Measurements from ENCODE around the gene C6orf136.

Gene C6orf136, protein sequence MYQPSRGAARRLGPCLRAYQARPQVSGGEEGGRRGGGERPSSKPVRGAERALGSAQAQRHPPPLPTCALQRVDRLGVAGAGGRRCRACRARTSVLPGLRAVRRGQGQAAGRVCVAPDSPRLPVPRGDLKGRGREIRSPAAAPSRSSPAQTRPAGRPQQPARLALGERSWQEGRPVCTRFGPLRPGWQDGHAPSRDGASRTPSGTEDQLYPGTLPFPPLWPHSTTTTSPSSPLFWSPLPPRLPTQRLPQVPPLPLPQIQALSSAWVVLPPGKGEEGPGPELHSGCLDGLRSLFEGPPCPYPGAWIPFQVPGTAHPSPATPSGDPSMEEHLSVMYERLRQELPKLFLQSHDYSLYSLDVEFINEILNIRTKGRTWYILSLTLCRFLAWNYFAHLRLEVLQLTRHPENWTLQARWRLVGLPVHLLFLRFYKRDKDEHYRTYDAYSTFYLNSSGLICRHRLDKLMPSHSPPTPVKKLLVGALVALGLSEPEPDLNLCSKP

DNA sequence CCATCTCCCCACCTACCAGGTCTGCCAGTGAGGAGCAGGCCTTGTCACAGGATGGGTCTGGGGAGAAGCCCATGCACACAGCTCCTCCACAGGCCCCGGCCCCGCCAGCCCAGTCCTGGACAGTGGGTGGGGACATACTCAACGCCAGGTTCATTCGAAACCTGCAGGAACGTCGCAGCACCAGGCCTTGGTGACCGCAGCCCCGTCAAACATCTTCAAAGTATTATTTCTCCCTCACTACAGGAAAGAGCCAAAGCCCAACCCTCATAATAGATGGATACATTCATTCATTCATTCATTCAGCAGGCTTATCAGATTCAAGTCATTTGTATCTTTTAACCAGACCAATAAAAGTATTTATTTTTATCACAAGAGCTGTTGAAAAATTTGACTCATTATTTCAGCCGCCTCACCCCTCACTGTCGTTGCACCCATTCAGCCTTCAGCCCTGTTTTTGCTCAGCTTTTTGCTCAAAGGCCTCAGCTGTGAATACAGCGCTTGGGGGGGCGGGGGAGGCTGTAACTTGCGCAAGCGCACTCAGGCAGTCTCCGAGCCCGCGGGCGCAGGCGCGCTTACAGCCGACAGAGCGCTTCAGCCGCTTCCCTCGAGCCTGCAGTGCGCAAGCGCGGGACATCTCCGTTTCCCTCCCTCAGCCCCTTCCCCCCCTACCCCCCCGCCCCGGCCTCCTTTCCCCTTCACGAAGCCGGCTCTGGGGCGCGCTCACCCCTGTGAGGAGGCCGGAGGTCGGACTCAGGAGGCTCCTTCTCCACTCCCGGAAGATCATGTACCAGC is at the start of gene C6orf136:
Gene C6orf136 (plus strand): TSS at position 684 of the 792 bp plus-strand sequence. CDS start 99 bp downstream, at position 783.
- DNase-seq: peak; percentile 92

DNA sequence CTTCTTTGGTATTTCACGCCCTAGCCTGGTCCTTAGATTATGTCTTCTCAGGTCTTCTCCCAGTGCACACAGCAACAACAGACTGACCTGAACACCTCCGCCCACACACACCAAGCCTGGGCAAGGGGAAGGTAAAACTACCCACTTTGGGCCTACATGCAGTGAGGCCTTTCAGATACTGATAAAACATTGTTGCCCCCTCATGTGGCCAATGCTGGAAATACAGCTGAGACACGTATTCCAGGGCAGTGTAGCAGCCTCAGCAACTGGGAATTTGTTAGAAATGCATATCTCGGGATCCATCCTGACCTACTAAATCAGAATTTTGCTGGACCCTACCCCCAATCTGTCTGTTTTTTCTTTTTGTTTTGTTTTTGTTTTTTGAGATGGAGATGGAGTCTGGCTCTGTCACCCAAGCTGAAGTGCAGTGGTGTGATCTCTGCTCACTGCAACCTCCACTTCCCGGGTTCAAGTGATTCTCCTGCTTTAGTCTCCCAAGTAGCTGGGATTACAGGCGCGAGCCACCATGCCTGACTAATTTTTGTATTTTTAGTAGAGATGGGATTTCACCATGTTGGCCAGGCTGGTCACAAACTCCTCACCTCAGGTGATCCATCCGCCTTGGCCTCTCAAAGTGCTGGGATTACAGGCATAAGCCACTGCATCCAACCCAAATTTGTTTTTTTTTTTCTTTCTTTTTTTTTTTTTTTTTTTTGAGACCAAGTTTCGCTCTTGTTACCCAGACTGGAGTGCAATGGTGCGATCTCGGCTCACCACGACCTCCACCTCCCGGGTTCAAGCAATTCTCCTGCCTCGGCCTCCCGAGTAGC is 49.4 kb upstream of the C6orf136 start:
- DNase-seq: peak; percentile 83

DNA sequence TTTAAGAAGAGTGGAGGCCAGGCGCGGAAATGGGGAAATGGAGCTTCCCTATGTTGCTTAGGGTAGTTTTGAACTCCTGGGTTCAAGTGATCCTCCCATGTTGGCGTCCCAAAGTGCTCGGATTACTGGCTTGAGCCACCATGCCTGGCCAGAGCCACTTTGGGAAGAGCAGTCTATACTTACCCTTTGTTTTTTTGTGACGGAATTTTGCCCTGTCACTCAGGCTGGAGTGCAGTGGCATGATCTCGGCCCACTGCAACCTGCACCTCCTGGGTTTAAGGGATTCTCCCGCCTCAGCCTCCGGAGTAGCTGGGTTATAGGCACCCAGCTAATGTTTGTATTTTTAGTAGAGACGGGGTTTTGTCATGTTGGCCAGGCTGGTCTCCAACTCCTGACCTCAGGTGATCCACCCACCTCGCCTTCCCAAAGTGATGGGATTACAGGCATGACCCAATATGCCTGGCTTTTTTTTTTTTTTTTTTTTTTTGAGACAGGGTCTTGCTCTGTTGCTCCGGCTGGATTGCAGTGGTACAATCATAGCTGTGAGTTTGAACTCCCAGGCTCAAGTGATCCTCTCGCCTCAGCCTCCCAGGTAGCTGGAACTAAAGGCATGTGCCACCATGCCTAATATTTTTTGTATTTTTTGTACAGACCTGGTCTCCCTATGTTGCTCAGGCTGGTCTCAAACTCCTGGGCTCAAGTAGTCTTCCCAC is 47.9 kb upstream of the C6orf136 start:
- DNase-seq: no peak

DNA sequence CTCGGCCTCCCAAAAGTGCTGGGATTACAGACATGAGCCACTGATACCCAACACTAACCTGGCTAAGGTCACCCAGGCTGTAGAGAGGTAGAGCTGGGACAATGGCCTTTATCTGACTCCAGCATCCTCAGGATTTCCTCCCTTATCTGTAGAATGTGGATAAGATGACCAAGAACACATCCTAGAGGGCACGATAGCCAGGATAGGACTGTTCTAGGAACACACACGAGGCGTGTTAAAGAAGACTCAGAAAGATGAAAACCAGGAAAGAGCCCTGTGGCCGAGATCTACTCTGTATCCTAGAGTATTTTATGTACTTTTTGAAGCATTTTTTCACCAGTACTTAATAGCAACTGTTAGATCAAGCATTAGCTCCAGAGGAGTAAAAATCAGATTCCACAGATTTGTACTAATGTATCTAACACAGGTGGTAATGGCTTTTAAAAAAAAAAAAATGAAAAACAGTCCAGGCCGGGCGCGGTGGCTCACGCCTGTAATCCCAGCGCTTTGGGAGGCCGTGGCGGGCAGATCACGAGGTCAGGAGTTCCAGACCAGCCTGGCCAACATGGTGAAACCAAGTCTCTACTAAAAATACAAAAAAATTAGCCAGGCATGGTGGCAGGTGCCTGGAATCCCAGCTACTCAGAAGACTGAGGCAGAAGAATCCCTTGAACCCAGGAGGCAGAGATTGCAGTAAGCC is 47.2 kb upstream of the C6orf136 start:
- DNase-seq: no peak

DNA sequence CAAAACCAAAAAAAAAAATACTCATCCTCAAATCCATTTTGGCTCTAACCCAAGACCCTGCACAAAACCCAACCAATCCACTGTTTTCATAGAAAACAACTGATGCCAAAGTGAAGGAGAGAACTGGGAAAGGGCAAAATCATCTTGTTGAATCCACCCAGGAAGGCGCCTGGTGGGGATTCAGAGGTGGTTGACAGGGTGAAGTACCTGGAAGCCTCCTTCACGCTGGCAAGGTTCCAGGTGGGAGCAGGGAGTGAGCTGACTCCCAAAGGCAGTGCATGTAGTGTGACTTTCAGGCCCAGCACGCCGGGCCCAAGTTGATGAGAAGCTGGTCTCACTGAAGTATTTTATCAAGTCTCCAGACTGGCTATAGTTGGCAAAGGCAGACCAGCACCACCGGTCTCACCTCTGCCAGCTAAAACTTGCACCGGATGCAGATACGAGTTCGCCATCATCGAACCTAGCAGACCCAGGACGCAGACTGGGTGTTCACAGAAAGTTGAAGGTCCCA is 46.4 kb upstream of the C6orf136 start:
- DNase-seq: no peak

DNA sequence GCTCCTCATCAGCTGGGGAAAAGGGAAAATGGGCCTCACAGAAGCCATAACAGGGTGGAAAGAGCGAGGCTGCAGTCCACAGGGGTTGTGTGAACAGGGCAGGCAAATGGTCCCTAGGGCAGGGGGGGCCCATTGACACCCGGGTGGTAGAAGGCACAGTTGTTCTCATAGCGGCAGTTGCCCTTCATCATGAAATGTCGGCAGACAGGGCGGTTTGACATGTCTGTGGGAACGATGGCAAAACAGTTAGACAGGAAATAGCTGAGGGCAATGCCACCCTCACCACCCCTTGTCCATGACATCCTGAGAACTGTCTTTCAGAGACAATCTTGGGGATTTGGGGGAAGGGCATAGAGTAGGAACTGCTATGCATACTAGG is 45.5 kb upstream of the C6orf136 start:
- no peak for DNase-seq

DNA sequence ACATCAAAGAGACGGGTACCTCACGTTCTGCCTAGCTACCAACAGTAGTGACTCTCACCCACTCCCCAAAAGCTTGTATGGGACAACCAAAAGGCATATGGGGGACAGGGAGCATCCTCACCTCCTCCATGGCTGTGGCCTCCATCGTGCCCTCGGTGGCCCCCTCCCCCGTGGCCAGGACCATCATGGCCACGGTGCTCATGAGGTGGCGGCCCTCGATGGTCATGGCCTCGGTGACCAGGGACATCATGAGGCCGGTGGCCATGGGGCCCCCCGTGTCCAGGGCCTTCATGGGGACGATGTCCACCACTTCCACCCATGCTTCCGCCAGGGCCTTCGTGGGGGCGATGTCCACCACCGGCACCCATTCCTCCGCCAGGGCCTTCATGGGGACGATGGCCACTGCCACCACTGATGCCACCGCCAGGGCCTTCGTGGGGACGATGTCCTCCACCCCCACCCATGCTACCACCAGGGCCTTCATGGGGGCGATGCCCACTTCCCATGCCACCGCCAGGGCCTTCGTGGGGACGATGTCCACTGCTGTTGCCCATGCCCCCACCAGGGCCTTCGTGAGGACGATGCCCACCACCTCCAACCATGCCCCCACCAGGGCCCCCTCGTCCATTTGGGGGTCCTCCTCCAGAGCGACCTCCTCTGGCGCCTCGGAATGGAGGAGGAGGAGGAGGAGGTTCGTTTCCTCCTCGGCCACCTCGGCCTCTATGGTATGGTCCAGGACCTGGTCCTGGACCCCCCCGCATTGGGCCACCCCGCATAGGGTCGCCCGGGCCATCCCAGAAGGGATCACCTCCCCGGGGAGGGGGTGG is 44.9 kb upstream of the C6orf136 start:
- no peak for DNase-seq

DNA sequence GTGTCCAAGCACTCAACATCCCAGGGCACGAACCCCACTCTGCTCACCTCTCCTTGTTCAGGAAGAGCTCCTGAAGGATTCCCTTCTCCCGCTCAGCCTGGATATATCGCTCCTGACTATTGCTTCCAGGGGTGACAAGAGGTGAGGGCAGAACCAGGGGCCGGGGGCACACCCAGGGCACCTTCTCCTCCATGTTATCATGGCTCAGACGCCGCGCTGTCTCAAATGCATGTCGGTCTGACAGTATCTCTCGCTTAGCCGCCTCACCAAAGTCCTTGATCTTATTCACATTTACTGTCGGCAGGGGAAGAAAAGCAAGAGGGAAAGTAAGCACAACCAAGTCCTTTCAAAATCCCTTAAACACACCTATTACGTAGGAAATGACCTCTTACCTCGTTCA is 43.0 kb upstream of the C6orf136 start:
- DNase-seq: no peak

DNA sequence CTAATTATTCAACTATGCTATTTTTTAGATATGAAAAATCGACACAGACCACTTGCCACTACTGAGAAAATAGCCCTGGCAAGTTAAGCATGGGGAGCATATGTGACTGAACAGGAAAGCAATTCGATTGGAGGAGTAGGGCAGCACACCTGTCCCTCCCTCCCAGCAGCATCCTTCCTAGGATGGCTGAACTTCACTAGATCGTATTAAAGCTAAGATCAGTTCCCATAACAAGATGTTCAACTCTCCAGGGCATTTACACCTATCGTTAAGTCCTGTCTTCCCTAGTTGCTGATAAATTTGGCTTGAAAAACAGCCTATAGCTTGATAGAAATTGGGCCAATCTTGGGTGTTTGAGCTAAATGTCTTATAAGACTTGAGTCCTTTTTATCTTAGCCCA is 36.9 kb upstream of the C6orf136 start:
- no peak for DNase-seq

DNA sequence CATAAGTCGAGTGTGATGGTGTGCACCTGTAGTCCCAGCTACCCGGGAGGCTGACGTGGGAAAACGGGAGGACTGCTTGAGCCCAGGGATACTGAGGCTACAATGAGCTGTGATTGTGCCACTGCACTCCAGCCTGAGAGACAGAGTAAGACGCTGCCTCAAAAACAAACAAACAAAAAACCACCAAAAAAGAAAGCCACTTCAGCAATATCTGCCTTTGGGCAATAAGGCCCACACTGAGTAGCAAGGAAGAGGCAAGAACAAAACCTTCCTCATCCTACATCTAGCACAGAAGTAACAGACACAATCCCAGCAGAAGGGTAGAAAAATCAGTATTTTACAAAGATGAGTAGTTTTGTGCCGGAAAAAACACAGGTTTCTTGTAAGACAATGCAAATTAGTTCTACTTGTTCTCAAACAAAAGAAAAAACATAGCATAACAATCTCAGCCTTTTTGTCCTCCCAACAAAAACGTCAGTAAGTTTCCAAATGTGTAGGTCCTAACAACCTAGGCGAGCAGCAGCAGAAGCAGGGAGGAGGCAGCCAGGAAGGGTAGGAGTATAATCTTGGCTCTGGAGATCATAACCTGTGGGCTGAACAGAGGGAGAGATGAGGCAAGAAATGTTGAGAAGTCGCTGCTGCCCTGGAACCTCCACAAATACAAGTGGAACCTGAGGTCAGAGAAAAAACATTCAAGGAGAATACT is 35.6 kb upstream of the C6orf136 start:
- DNase-seq: no peak

DNA sequence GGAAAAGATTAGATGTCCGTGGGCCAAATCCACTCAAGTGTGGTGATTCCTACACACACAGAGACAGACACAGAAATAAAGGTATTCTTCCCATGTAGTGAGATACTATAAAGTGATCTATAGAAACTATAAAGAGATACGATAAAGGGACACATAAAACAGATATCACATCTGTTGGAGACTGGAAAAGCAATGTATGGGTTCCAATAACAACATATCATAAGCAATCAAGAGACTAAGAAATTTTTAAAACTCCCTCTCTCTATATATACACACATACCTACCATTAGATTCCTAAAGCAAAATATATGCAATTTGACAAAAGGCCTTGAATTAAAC is 35.1 kb upstream of the C6orf136 start:
- no peak for DNase-seq

DNA sequence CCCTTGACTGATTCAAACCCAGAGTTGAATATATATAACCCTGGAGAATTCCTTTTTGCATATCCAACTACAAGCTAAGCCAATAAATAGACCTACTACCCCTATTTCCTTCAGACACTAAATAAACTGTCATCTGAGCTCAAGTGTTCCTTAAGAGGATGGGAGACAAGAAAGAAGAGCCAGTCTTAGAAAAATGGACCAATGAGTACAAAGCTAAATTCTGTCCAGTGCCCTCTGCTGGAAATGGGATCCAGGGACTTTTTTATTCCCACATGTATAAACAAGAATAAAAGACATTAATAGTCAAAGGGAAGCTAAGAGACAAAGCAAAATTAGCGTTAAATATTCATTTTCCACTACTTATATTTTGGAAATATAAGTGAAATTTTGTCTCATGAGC is 34.7 kb upstream of the C6orf136 start:
- DNase-seq: no peak

DNA sequence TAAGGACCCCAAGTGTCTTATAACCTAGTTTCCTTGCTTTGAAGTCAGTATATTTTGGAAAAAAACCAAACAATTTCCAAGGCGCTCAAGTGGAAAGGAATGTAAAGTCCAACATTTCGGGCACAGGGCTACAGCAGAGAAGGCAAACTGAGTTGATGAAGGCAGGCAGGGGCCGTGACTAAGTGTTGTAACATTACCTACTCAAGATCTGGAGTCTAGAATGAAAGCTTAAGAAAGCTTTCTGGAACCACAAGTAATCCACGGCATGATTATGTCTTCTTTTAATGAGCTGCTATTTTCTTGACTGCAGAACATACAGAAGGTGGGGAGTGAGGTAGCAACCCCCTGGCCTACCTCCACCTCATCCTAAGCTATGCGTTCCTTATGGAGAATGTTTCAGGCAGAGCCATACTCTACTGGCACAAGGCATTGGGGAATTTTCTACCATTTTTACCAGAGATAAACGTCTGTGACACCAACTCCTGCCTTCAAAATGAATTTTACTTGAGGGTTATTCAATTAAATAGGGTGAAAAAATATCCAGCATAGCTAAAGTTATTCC is 34.2 kb upstream of the C6orf136 start:
- no peak for DNase-seq

DNA sequence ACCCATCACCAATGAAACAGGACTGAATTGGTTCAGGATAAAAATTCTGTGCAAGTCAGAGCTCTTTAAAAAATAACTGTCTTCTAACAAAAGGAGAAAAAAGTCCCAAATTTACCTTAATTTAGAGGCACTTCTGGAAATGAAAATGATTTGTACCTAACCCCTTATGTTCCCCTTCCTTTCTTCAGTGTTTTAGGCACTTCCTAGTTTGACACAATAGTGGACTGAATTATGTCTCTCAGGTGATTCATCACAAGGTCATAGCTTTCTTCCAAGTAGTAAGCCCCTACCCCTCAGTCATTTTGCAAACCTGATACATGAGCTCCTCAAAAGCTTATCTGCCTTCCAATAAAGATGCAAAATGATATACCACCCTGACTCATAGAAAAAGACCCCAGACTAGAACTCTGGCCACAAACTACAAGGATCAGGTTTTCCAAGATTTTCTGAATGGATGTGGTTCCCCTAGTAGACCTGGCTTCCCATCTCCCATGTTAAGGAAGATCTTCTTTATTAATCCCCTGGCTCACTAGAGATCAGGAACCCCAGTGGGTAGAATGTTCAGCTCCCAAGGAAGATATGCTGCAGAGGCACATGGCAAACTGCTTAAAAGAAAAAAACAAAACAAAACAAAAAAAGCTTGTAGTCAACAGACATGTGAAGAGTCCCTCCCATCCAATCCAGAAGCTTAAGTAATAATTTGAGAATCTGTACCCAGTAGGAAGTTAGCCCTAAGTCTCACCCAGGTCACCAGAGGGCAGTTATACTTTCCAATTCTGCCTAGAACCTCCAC is 33.5 kb upstream of the C6orf136 start:
- DNase-seq: no peak

DNA sequence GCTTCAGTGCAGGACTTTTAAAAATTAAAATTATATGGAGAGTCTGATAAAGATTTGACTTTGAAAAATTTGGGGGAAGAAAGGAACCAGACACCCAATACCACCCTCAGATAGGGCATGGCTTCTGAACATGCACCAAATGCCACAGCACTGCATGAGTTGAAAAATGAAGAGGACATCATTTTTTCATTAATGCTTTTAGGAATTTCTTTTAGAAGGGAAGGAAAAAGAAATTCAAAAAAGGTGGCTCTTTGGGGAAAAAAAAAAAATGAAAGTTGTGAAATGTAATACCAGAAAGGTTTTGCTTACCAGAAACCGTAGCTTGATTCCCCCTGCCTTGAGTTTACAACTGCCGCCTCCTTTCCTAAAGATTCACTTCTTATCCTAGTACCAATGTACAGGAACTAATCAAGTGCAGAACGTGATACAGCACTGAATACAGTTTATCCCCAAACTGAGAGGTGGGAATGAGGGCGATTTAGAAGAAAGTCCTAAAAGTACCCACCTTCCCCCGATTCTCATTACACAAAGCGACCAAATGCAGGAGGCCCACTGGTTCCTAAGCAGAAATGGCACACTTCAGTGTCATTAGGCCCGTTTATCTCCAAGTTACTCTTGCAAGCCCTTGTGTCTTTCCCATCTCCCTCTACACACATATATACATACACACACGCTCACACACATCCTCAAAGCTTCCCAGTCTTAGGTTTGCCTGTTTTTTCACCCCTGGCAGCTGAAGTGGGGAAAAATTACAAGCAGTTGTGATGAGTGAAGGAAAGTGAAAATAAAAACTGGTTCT is 32.7 kb upstream of the C6orf136 start:
- no peak for DNase-seq

DNA sequence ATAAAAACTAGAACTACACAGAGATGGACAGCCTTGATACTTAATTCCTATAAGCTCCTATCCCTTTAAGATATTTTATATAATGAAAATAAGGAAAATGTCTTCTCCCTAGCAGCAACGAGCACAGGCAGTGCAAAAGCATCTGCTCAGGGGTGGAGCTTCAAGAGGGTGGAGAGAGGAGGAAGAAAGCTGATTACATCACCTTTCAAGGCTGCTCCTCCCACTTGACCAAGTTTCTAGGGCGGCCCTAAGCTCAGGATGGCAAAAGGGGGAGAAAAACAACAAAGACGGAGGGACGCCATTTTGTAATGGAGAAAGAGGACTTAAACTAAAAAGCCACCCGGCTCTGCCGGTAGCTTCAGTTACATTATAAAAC is 32.1 kb upstream of the C6orf136 start:
- peak; percentile 79 for DNase-seq

DNA sequence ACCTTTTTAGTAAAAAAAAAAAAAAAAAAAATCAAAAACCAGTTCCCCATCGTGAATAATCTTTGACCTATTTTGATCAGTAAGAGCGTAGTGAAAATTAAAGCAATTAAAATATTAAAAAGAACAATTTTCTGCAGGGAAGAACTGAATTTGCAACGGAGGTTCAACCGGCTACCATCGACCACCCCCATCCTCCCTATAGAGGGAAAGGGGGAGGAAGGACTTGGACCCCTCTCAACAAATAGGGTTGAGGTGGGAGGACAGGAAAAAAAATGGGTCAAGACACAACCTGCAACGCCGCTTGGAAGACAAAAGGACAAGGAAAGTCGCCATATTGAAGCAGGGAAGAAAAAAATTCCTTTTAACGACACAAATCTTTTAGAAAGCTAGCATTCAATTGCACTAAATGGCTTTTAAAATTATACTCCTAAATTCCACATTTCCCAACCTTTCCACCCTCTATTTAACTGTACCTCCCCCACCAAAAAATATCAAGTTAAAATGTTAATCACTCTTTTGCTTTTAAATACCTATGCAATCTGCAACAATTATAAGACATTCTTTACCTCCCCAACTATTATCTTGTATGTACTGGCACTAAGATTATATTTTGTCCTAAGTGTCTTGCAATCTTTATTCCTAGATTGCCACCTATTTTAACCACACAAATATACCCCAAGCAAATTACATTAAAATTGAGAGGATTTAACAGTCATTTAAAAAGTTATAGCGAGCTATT is 31.5 kb upstream of the C6orf136 start:
- peak; percentile 31 for DNase-seq

All from activated CD4-positive, alpha-beta T cell treated with anti-CD3 and anti-CD28 coated beads, Interleukin-2, amount 50 U/mL, for 1 hour (primary cell).